Natural killer cell (primary cell): Measurements from ENCODE around the gene CAMTA1. TPM values are rescaled to one million over a fixed set of nuclear protein-coding genes. Genes with fewer than 3 reads are reported as not detected.
"Not testable (repeated sequence)": the region's sequence is repeated elsewhere in the genome, so short reads cannot be mapped to it uniquely, and the experiment has no call there.

ENCODE experiments used
- ATAC-seq, 3 donors: fragments of 150-1000 bp in 2 of 3; fragments of 200-7000 bp in 1 of 3; cut with Tn5 transposase; 1 replicate in 1 of 3; 2 replicates in 2 of 3; pipeline ENCODE4 v1.10.0; 2021; ENCODE audit warnings: mild to moderate bottlenecking in 2 of 3, moderate library complexity in 2 of 3
- DNase-seq, 2 donors: peaks; one replicate each; pipeline versions ENCODE4 v3.0.0 to v3.0.0-alpha.2; 2013 to 2021; ENCODE audit warnings: mixed read lengths in 1 of 2
- H3K27ac ChIP-seq: one replicate; pipeline ENCODE4 v1.5.1; 2013; ENCODE audit warnings: mild to moderate bottlenecking, low read length
- H3K27me3 ChIP-seq: one replicate; pipeline ENCODE4 v1.6.1; 2013; ENCODE audit warnings: low read length; ENCODE audit not compliant: control insufficient read depth, insufficient read depth
- H3K36me3 ChIP-seq: one replicate; pipeline ENCODE4 v1.6.1; 2013; ENCODE audit warnings: low read length; ENCODE audit not compliant: control insufficient read depth, insufficient read depth
- H3K4me1 ChIP-seq: one replicate; pipeline ENCODE4 v1.6.1; 2013; ENCODE audit warnings: low read length; ENCODE audit not compliant: control insufficient read depth, insufficient read depth
- H3K4me3 ChIP-seq: one replicate; pipeline ENCODE4 v1.5.1; 2013; ENCODE audit warnings: low read length
- H3K9me3 ChIP-seq: one replicate; pipeline ENCODE4 v1.6.1; 2013; ENCODE audit warnings: low read length; ENCODE audit not compliant: control insufficient read depth, insufficient read depth
- H3K27ac Mint-ChIP-seq, 2 donors: one replicate each; pipeline ENCODE4 v1.8.0; 2022; ENCODE audit warnings: mild to moderate bottlenecking in 2 of 2, mixed read lengths in 2 of 2, moderate library complexity in 1 of 2
- H3K27me3 Mint-ChIP-seq, 2 donors: one replicate each; pipeline ENCODE4 v1.8.0; 2022; ENCODE audit warnings: low read depth in 2 of 2, mixed read lengths in 2 of 2
- H3K36me3 Mint-ChIP-seq: one replicate; pipeline ENCODE4 v1.8.0; 2022; ENCODE audit warnings: mixed read lengths
- H3K4me1 Mint-ChIP-seq, 2 donors: one replicate each; pipeline ENCODE4 v1.8.0; 2022; ENCODE audit warnings: mixed read lengths in 2 of 2
- H3K4me3 Mint-ChIP-seq: one replicate; pipeline ENCODE4 v1.8.0; 2022; ENCODE audit warnings: mild to moderate bottlenecking, moderate library complexity, mixed read lengths
- H3K9me3 Mint-ChIP-seq, 2 donors: one replicate each; pipeline ENCODE4 v1.8.0; 2022; ENCODE audit warnings: mixed read lengths in 2 of 2
- CTCF ChIP-seq: fragments of 200-600 bp; IDR thresholded peaks from one replicate; pipeline ENCODE4 v1.8.0; 2022; ENCODE audit warnings: antibody characterized with exemption
- WGBS: methylation state at CpG from one replicate; pipeline ENCODE4 v1.1.7; 2013; ENCODE audit warnings: missing lambda C conversion rate; ENCODE audit not compliant: insufficient coverage; 5-methylcytosine and 5-hydroxymethylcytosine counted together
- intact Hi-C: fragments of 100-400 bp; cut with micrococcal nuclease; formaldehyde crosslinking; loops from one replicate; pipeline ENCODE4 v1.14.2; 2022
- total RNA-seq, 4 donors: library from RNA; stranded (reverse); fragments of 120-200 nt in 1 of 4; gene quantifications; one replicate each; pipeline versions ENCODE4 v1.2.3 to v1.2.4, GENCODE V29; 2013 to 2022

Gene CAMTA1
- total RNA-seq, 3 donors from 2014 or later (not counting 1 experiment from before 2014, with no cell fraction given): 40.6 to 53.3 (median 44.9) TPM

- H3K36me3 Mint-ChIP-seq: no peaks in the 10 kb centered on the region
- intact Hi-C loops: no loop called here
- ATAC-seq: no peak
- H3K4me3 Mint-ChIP-seq: no peak overlapping the region
- H3K27me3 ChIP-seq: no peaks in the 10 kb centered on the region
- no peaks in the 10 kb centered on the region for H3K9me3 ChIP-seq
- H3K4me1 ChIP-seq: no peaks in the 10 kb centered on the region
- no peak overlapping the region for H3K27ac ChIP-seq
- H3K27me3 Mint-ChIP-seq: no peaks in the 10 kb centered on the region
- H3K36me3 ChIP-seq: peaks cover 4% of the 10 kb centered on the region
- WGBS: 100% methylated on average over 3 of the region's 3 CpGs
- no peak overlapping the region for H3K4me3 ChIP-seq
- H3K27ac Mint-ChIP-seq: no peak overlapping the region
- TF ChIP-seq CTCF: no peak
- H3K4me1 Mint-ChIP-seq: peaks cover 29 to 36% of the 10 kb centered on the region in 2 donors
- no peak for DNase-seq
- no peaks in the 10 kb centered on the region for H3K9me3 Mint-ChIP-seq
Observed at GRCh38 chr1:6807782-6808181, 22.5 kb downstream of the CAMTA1 start.

GRCh38 chr1:6809461-6809860, 24.2 kb downstream of the CAMTA1 start:
- 97% methylated on average over 2 of the region's 2 CpGs for WGBS

GRCh38 chr1:6810146-6810734, 25.0 kb downstream of the CAMTA1 start:
- DNase-seq, H3K9me3 Mint-ChIP-seq, H3K4me3 ChIP-seq, H3K27ac ChIP-seq, H3K4me3 Mint-ChIP-seq, H3K4me1 ChIP-seq, H3K27ac Mint-ChIP-seq, ATAC-seq, H3K36me3 Mint-ChIP-seq, H3K9me3 ChIP-seq, intact Hi-C loops, H3K27me3 ChIP-seq, H3K27me3 Mint-ChIP-seq, H3K36me3 ChIP-seq: not testable (repeated sequence)
- WGBS: 97% methylated on average over 15 of the region's 15 CpGs
- H3K4me1 Mint-ChIP-seq: peaks cover 17 to 28% of the 10 kb centered on the region in 2 donors

More at GRCh38 chr1:6809461-6809860, 24.2 kb downstream of the CAMTA1 start:
- H3K4me1 Mint-ChIP-seq: peaks cover 22 to 35% of the 10 kb centered on the region in 2 donors
- no peak overlapping the region for H3K27ac ChIP-seq
- H3K9me3 ChIP-seq: no peaks in the 10 kb centered on the region
- no peaks in the 10 kb centered on the region for H3K27me3 Mint-ChIP-seq
- no peak overlapping the region for H3K27ac Mint-ChIP-seq
- no peak for DNase-seq
- no peak overlapping the region for H3K4me3 ChIP-seq
- H3K27me3 ChIP-seq: no peaks in the 10 kb centered on the region
- no peaks in the 10 kb centered on the region for H3K9me3 Mint-ChIP-seq
- H3K36me3 Mint-ChIP-seq: no peaks in the 10 kb centered on the region
- intact Hi-C loops: no loop called here
- no peak for ATAC-seq
- no peaks in the 10 kb centered on the region for H3K4me1 ChIP-seq
- TF ChIP-seq CTCF: no peak
- H3K36me3 ChIP-seq: peaks cover 4% of the 10 kb centered on the region
- H3K4me3 Mint-ChIP-seq: no peak overlapping the region

- no peak overlapping the region for H3K27ac ChIP-seq
- intact Hi-C loops: no loop called here
- Mint-ChIP-seq H3K27ac (no peak overlapping the region), H3K9me3 (no peaks in the 10 kb centered on the region), H3K36me3 (no peaks in the 10 kb centered on the region), H3K27me3 (no peaks in the 10 kb centered on the region), H3K4me1 (peaks cover 18 to 28% of the 10 kb centered on the region in 2 donors), H3K4me3 (no peak overlapping the region)
- H3K4me1 ChIP-seq: peaks cover under 1% of the 10 kb centered on the region
- no peak for TF ChIP-seq CTCF
- DNase-seq (no peak), ATAC-seq (no peak)
- WGBS: 96% methylated on average over 8 of the region's 8 CpGs
- H3K27me3 ChIP-seq: no peaks in the 10 kb centered on the region
- H3K4me3 ChIP-seq: no peak overlapping the region
- no peaks in the 10 kb centered on the region for H3K9me3 ChIP-seq
- peaks cover 4% of the 10 kb centered on the region for H3K36me3 ChIP-seq
Observed at GRCh38 chr1:6811583-6811982, 26.3 kb downstream of the CAMTA1 start.
